Activated CD4-positive, alpha-beta T cell treated with anti-CD3 and anti-CD28 coated beads for 36 hours (primary cell): ENCODE data around the gene MPRIP. TPM values are rescaled to one million over a fixed set of nuclear protein-coding genes. Genes with fewer than 3 reads are reported as not detected.

Experiments used
- ATAC-seq: fragments of 200-7000 bp; cut with Tn5 transposase; one replicate; pipeline ENCODE4 v1.10.0; 2021; ENCODE audit warnings: mild to moderate bottlenecking, moderate library complexity
- CTCF ChIA-PET: fragments of 350-600 bp; sonication (Branson Sonifier 250); formaldehyde crosslinking; loops from one replicate; lab custom pipeline; 2021; ENCODE audit warnings: antibody characterized with exemption; lab: Charles Lee
- POLR2A ChIA-PET: fragments of 350-600 bp; sonication (Branson Sonifier 250); formaldehyde crosslinking; loops from one replicate; lab custom pipeline; 2021; ENCODE audit warnings: antibody characterized with exemption, inconsistent platforms; lab: Charles Lee
- DNase-seq: peaks from one replicate; pipeline ENCODE4 v3.0.0-alpha.2; 2020
- H3K27ac Mint-ChIP-seq: one replicate; pipeline ENCODE4 v1.8.0; 2021; ENCODE audit warnings: mixed read lengths
- H3K27me3 Mint-ChIP-seq: one replicate; pipeline ENCODE4 v1.8.0; 2021; ENCODE audit warnings: mixed read lengths
- H3K36me3 Mint-ChIP-seq: one replicate; pipeline ENCODE4 v1.8.0; 2021; ENCODE audit warnings: low read depth, mixed read lengths
- H3K4me1 Mint-ChIP-seq: one replicate; pipeline ENCODE4 v1.8.0; 2021; ENCODE audit warnings: mixed read lengths
- H3K4me3 Mint-ChIP-seq: one replicate; pipeline ENCODE4 v1.8.0; 2021; ENCODE audit warnings: mild to moderate bottlenecking, moderate library complexity, mixed read lengths
- H3K9me3 Mint-ChIP-seq: one replicate; pipeline ENCODE4 v1.8.0; 2021; ENCODE audit warnings: low read depth, mixed read lengths
- intact Hi-C, 2 experiments: fragments of 100-400 bp; cut with DNase I in 1 of 2; cut with micrococcal nuclease in 1 of 2; formaldehyde crosslinking; loops; one replicate each; pipeline versions ENCODE4 v1.14.2 to v1.15.1; 2022 to 2024; cut with DNase I, micrococcal nuclease
- total RNA-seq, 2 experiments: library from RNA; stranded (reverse); gene quantifications; one replicate each; pipeline ENCODE4 v1.2.3, GENCODE V29; 2021

The MPRIP gene
- total RNA-seq, 2 experiments from 2014 or later, result 131 to 179 TPM

- peaks cover 8% of the 10 kb centered on the region for H3K4me1 Mint-ChIP-seq
- no peak for DNase-seq
- ChIA-PET CTCF (interaction anchor here (0.9 kb wide), 1 partner anchor 34 kb away, joined by 4 read pairs; no protein-coding TSS in a partner anchor), POLR2A (no interaction called here)
- no peak overlapping the region for H3K27ac Mint-ChIP-seq
- H3K4me3 Mint-ChIP-seq, result no peak overlapping the region
- H3K9me3 Mint-ChIP-seq, result no peaks in the 10 kb centered on the region
- ATAC-seq, result no peak
- no peaks in the 10 kb centered on the region for H3K27me3 Mint-ChIP-seq
- no peaks in the 10 kb centered on the region for H3K36me3 Mint-ChIP-seq
- intact Hi-C loops, result loop anchor here in 1 of 2 experiments (5.0 kb wide), 1 partner anchor 45 kb away; no protein-coding TSS in a partner anchor
These were observed 20.2 kb upstream of the MPRIP start for GRCh38 chr17:17022011-17022410.

GRCh38 chr17:17022456-17022855, 19.8 kb upstream of the MPRIP start:
- Mint-ChIP-seq H3K9me3 (no peaks in the 10 kb centered on the region), H3K36me3 (no peaks in the 10 kb centered on the region), H3K27me3 (no peaks in the 10 kb centered on the region), H3K4me3 (no peak overlapping the region), H3K4me1 (peaks cover 3% of the 10 kb centered on the region), H3K27ac (no peak overlapping the region)
- DNase-seq (no peak), ATAC-seq (no peak)
- ChIA-PET POLR2A (no interaction called here), CTCF (no interaction called here)
- intact Hi-C loops, result loop anchor here in 1 of 2 experiments (5.0 kb wide), 1 partner anchor 45 kb away; no protein-coding TSS in a partner anchor

- intact Hi-C loops, result loop anchor here in 1 of 2 experiments (5.0 kb wide), 1 partner anchor 42 kb away; no protein-coding TSS in a partner anchor
- ATAC-seq (no peak), DNase-seq (no peak)
- H3K4me3 Mint-ChIP-seq, result no peak overlapping the region
- no peak overlapping the region for H3K27ac Mint-ChIP-seq
- ChIA-PET CTCF (interaction anchor here (0.7 kb wide), 1 partner anchor 78 kb away, joined by 3 read pairs; no protein-coding TSS in a partner anchor), POLR2A (no interaction called here)
- H3K27me3 Mint-ChIP-seq, result no peaks in the 10 kb centered on the region
- no peaks in the 10 kb centered on the region for H3K4me1 Mint-ChIP-seq
- no peaks in the 10 kb centered on the region for H3K9me3 Mint-ChIP-seq
- H3K36me3 Mint-ChIP-seq, result no peaks in the 10 kb centered on the region
These were observed 17.4 kb upstream of the MPRIP start for GRCh38 chr17:17024778-17025300.

GRCh38 chr17:17025621-17026020, 16.6 kb upstream of the MPRIP start:
- POLR2A ChIA-PET, result no interaction called here
- CTCF ChIA-PET, result interaction anchor here (0.7 kb wide), 1 partner anchor 79 kb away, joined by 3 read pairs; no protein-coding TSS in a partner anchor
- Mint-ChIP-seq H3K9me3 (no peaks in the 10 kb centered on the region), H3K27me3 (no peaks in the 10 kb centered on the region), H3K36me3 (no peaks in the 10 kb centered on the region), H3K4me3 (no peak overlapping the region), H3K4me1 (no peaks in the 10 kb centered on the region), H3K27ac (no peak overlapping the region)
- DNase-seq, result no peak
- ATAC-seq, result no peak
- intact Hi-C loops, result no loop called here

GRCh38 chr17:17026163-17026562, 16.1 kb upstream of the MPRIP start:
- Mint-ChIP-seq H3K4me3 (no peak overlapping the region), H3K27me3 (no peaks in the 10 kb centered on the region), H3K9me3 (no peaks in the 10 kb centered on the region), H3K27ac (no peak overlapping the region), H3K36me3 (no peaks in the 10 kb centered on the region), H3K4me1 (no peaks in the 10 kb centered on the region)
- CTCF ChIA-PET, result no interaction called here
- DNase-seq (no peak), ATAC-seq (no peak)
- intact Hi-C loops, result no loop called here
- POLR2A ChIA-PET, result no interaction called here

GRCh38 chr17:17027442-17028058, 14.7 kb upstream of the MPRIP start:
- H3K36me3 Mint-ChIP-seq, result no peaks in the 10 kb centered on the region

GRCh38 chr17:17028059-17028877, 14.0 kb upstream of the MPRIP start:
- no peak for ATAC-seq
- Mint-ChIP-seq H3K36me3 (no peaks in the 10 kb centered on the region), H3K9me3 (no peaks in the 10 kb centered on the region), H3K27ac (no peak overlapping the region), H3K4me1 (no peaks in the 10 kb centered on the region), H3K4me3 (no peak overlapping the region), H3K27me3 (no peaks in the 10 kb centered on the region)
- CTCF ChIA-PET, result no interaction called here
- no peak for DNase-seq
- POLR2A ChIA-PET, result no interaction called here
- intact Hi-C loops, result no loop called here

More at GRCh38 chr17:17027442-17028058, 14.7 kb upstream of the MPRIP start:
- ATAC-seq (no peak), DNase-seq (no peak)
- Mint-ChIP-seq H3K9me3 (no peaks in the 10 kb centered on the region), H3K4me1 (no peaks in the 10 kb centered on the region), H3K27ac (no peak overlapping the region), H3K4me3 (no peak overlapping the region), H3K27me3 (no peaks in the 10 kb centered on the region)
- intact Hi-C loops, result no loop called here
- ChIA-PET POLR2A (interaction anchor here (0.6 kb wide), 1 partner anchor 434 kb away, joined by 5 read pairs; no protein-coding TSS in a partner anchor), CTCF (interaction anchor here (0.6 kb wide), 1 partner anchor 811 kb away, joined by 3 read pairs; the partner anchor contains the start of gene PIGL)

- H3K27ac Mint-ChIP-seq, result no peak overlapping the region
- intact Hi-C loops, result no loop called here
- H3K4me3 Mint-ChIP-seq, result no peak overlapping the region
- no peaks in the 10 kb centered on the region for H3K9me3 Mint-ChIP-seq
- H3K4me1 Mint-ChIP-seq, result no peaks in the 10 kb centered on the region
- no peak for DNase-seq
- ATAC-seq, result no peak
- H3K36me3 Mint-ChIP-seq, result no peaks in the 10 kb centered on the region
- no peaks in the 10 kb centered on the region for H3K27me3 Mint-ChIP-seq
- POLR2A ChIA-PET, result no interaction called here
- CTCF ChIA-PET, result interaction anchor here (0.7 kb wide), 1 partner anchor 82 kb away, joined by 3 read pairs; no protein-coding TSS in a partner anchor
These were observed 13.2 kb upstream of the MPRIP start for GRCh38 chr17:17028878-17029535.

GRCh38 chr17:17029938-17030337, 12.3 kb upstream of the MPRIP start:
- Mint-ChIP-seq H3K4me1 (no peaks in the 10 kb centered on the region), H3K36me3 (no peaks in the 10 kb centered on the region), H3K4me3 (no peak overlapping the region), H3K9me3 (no peaks in the 10 kb centered on the region), H3K27me3 (no peaks in the 10 kb centered on the region), H3K27ac (no peak overlapping the region)
- ChIA-PET CTCF (interaction anchor here (0.7 kb wide), 1 partner anchor 81 kb away, joined by 3 read pairs; no protein-coding TSS in a partner anchor), POLR2A (no interaction called here)
- DNase-seq (no peak), ATAC-seq (no peak)
- intact Hi-C loops, result no loop called here

- H3K27me3 Mint-ChIP-seq, result no peaks in the 10 kb centered on the region
- no peaks in the 10 kb centered on the region for H3K9me3 Mint-ChIP-seq
- H3K4me1 Mint-ChIP-seq, result no peaks in the 10 kb centered on the region
- H3K36me3 Mint-ChIP-seq, result no peaks in the 10 kb centered on the region
- ChIA-PET POLR2A (no interaction called here), CTCF (no interaction called here)
- H3K27ac Mint-ChIP-seq, result no peak overlapping the region
- H3K4me3 Mint-ChIP-seq, result no peak overlapping the region
- DNase-seq (no peak), ATAC-seq (no peak)
- intact Hi-C loops, result no loop called here
These were observed 11.6 kb upstream of the MPRIP start for GRCh38 chr17:17030515-17031211.
